ENCODE measurements around the gene SLC6A5. TPM values are rescaled to one million over a fixed set of nuclear protein-coding genes. Genes with fewer than 3 reads are reported as not detected.

SLC6A5 gene
- total and polyA plus RNA-seq, 2 of the 4 experiments (the other 2 are of a cell fraction), result not detected

DNA sequence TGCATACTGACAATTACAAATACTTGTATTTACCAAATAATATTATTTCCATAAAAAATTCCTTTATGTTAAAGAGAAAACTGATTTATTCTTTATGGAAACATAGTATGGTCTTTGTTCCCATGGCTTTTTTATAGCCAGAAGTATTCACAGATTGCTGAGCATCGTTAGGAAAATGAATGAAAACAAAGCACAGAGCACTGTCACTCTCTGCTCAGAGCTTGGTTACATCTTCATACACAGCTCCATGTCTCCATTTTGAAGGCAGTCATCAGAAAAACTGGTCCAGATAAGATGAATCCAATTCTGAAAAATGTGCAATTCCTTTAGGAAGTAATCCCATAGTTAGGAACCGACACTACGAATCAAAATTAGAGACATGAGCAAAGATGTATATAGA is 9.0 kb upstream of the SLC6A5 start:
- no peak overlapping the region for H4K5ac ChIP-seq (ENCODE audit: low read depth, low read length)
- H2AK5ac ChIP-seq (ENCODE audit: low read depth, low read length), result no peak overlapping the region
- DNase-seq, result no peak
- no peak overlapping the region for H4K8ac ChIP-seq (ENCODE audit: low read depth in 2 of 2, low read length in 2 of 2)
- H2AK9ac ChIP-seq (replicated peaks; ENCODE audit: low read depth, low read length, poor library complexity), result no peak overlapping the region
- H4K91ac ChIP-seq (ENCODE audit: insufficient read depth, low read depth, low read length), result no peak overlapping the region
- no peak overlapping the region for H3K4me2 ChIP-seq (ENCODE audit: low read depth, low read length)
- no peak overlapping the region for H2BK15ac ChIP-seq (ENCODE audit: low read depth, low read length)
- H3K79me1 ChIP-seq (ENCODE audit: low read depth in 1 of 2, low read length in 2 of 2), result no peaks in the 10 kb centered on the region
- no peak overlapping the region for H2BK20ac ChIP-seq (ENCODE audit: low read depth, low read length)
- no peak overlapping the region for H3K56ac ChIP-seq (ENCODE audit: extremely low read depth, insufficient read depth, low read length)
- in situ Hi-C loops (cut with MboI; ENCODE audit: low sequenced_read_pairs), result no loop called here
- no peak overlapping the region for H2AFZ ChIP-seq (replicated peaks; ENCODE audit: low read length, poor library complexity)
- no peaks in the 10 kb centered on the region for H3K36me3 ChIP-seq (ENCODE audit: control insufficient read depth, insufficient read depth, low read length)
- intact Hi-C loops (cut with micrococcal nuclease), result loop anchor here (10.0 kb wide), 2 partner anchors 136 to 436 kb away; no protein-coding TSS in a partner anchor
- H3K27me3 ChIP-seq (ENCODE audit: control insufficient read depth, insufficient read depth, low read length), result peaks cover 2% of the 10 kb centered on the region; the same call in 1 of the 2 replicates
- H3K18ac ChIP-seq (ENCODE audit: low read depth, low read length), result no peak overlapping the region
- no peaks in the 10 kb centered on the region for H3K9me1 ChIP-seq (ENCODE audit: insufficient read depth, low read length)
- no peak overlapping the region for H3K4me3 ChIP-seq (ENCODE audit: insufficient read depth, low read depth, low read length)
- H4K20me1 ChIP-seq (ENCODE audit: insufficient read depth, low read length), result no peaks in the 10 kb centered on the region
- WGBS, 2 experiments (ENCODE audit: extremely low coverage in 2 of 2, insufficient read length in 1 of 2), result 20% methylated on average over 1 of the region's 3 CpGs; no CpG with 5 or more reads in 1 of the 2 experiments
- no peak overlapping the region for H3K9ac ChIP-seq (ENCODE audit: low read depth, low read length)
- H2BK5ac ChIP-seq (ENCODE audit: low read depth, low read length, poor library complexity, severe bottlenecking), result no peak overlapping the region
- H2BK120ac ChIP-seq (ENCODE audit: low read depth, low read length), result no peak overlapping the region
- no peak overlapping the region for H3K27ac ChIP-seq (ENCODE audit: insufficient read depth, low read length)
- H3K14ac ChIP-seq (replicated peaks; ENCODE audit: low read depth, low read length), result no peak overlapping the region
- no peaks in the 10 kb centered on the region for H3K4me1 ChIP-seq (ENCODE audit: control insufficient read depth, insufficient read depth, low read length)
- dilution Hi-C loops (cut with HindIII; ENCODE audit: low sequenced_read_pairs, unreplicated experiment), result no loop called here
- POLR2A ChIA-PET (ENCODE audit: unreplicated experiment), result no interaction called here
- no peaks in the 10 kb centered on the region for H3K9me3 ChIP-seq (ENCODE audit: control insufficient read depth, insufficient read depth, low read length)
- ATAC-seq (ENCODE audit: low read depth), result no peak
- no peak overlapping the region for H3K23ac ChIP-seq (ENCODE audit: low read depth, low read length)
- CTCF ChIA-PET, result no interaction called here
- TF ChIP-seq CEBPB (IDR thresholded peaks at IDR 0.05; ENCODE audit: low read depth, low read length) (no peak), POLR2A (IDR thresholded peaks at IDR 0.05; ENCODE audit: low read depth, low read length) (no peak), MXI1 (IDR thresholded peaks at IDR 0.05; ENCODE audit: borderline replicate concordance, low read depth, low read length) (no peak), CTCF (conservative IDR thresholded peaks at IDR 0.05; ENCODE audit: low read depth, low read length) (no peak), NFE2L2 (IDR thresholded peaks at IDR 0.05; ENCODE audit: low read depth, low read length) (no peak), SMC3 (IDR thresholded peaks at IDR 0.05; ENCODE audit: low read depth, low read length) (no peak), MAZ (IDR thresholded peaks at IDR 0.05; ENCODE audit: borderline replicate concordance, low read depth, low read length) (no peak), FOS (IDR thresholded peaks at IDR 0.05; ENCODE audit: low read depth, low read length) (no peak), RFX5 (IDR thresholded peaks at IDR 0.05; ENCODE audit: low read depth, low read length) (no peak), BHLHE40 (IDR thresholded peaks at IDR 0.05; ENCODE audit: low read depth, low read length) (no peak), MAFK (IDR thresholded peaks at IDR 0.05; ENCODE audit: low read depth, low read length) (no peak), CHD1 (IDR thresholded peaks at IDR 0.05; ENCODE audit: low read depth, low read length) (no peak)
- TF ChIP-seq, protein P1, sequence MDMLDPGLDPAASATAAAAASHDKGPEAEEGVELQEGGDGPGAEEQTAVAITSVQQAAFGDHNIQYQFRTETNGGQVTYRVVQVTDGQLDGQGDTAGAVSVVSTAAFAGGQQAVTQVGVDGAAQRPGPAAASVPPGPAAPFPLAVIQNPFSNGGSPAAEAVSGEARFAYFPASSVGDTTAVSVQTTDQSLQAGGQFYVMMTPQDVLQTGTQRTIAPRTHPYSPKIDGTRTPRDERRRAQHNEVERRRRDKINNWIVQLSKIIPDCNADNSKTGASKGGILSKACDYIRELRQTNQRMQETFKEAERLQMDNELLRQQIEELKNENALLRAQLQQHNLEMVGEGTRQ (IDR thresholded peaks at IDR 0.05; ENCODE audit: low read depth, low read length), result no peak
- TF ChIP-seq, protein P2, sequence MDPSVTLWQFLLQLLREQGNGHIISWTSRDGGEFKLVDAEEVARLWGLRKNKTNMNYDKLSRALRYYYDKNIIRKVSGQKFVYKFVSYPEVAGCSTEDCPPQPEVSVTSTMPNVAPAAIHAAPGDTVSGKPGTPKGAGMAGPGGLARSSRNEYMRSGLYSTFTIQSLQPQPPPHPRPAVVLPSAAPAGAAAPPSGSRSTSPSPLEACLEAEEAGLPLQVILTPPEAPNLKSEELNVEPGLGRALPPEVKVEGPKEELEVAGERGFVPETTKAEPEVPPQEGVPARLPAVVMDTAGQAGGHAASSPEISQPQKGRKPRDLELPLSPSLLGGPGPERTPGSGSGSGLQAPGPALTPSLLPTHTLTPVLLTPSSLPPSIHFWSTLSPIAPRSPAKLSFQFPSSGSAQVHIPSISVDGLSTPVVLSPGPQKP (IDR thresholded peaks at IDR 0.05; ENCODE audit: borderline replicate concordance, low read depth, low read length), result no peak
- no TSS peak for BruUV-seq (replicated peaks)
- no peak overlapping the region for H3K4ac ChIP-seq (ENCODE audit: low read depth, low read length)

All from IMR-90 (cell line).